Activated naive CD4-positive, alpha-beta T cell (primary cell): ENCODE results near the gene FOXE1.

Source experiments
- DNase-seq, 4 experiments: peaks; one replicate each; lab custom pipeline; 2025; lab: John Stamatoyannopoulos, UW

FOXE1 gene

GRCh38 chr9:97848480-97849237, 4.4 kb upstream of the FOXE1 start:
- no peak for DNase-seq

GRCh38 chr9:97849980-97850379, 3.0 kb upstream of the FOXE1 start:
- no peak for DNase-seq

GRCh38 chr9:97850746-97851445, 2.1 kb upstream of the FOXE1 start:
- no peak for DNase-seq

- DNase-seq = no peak
These were observed 1.6 kb upstream of the FOXE1 start for GRCh38 chr9:97851446-97851883.

GRCh38 chr9:97852001-97852398, 1.0 kb upstream of the FOXE1 start:
- DNase-seq = no peak

GRCh38 chr9:97852399-97853055, 499 bp upstream of the FOXE1 start:
- no peak for DNase-seq

- DNase-seq = peak in 2 of 4 experiments; percentile 25 to 36
These were observed 1.0 kb downstream of the FOXE1 start for GRCh38 chr9:97853844-97854695.

- DNase-seq = no peak
These were observed 1.9 kb downstream of the FOXE1 start for GRCh38 chr9:97854696-97855485.

GRCh38 chr9:97855486-97855875, 2.5 kb downstream of the FOXE1 start:
- no peak for DNase-seq

- no peak for DNase-seq
These were observed 2.9 kb downstream of the FOXE1 start for GRCh38 chr9:97855899-97856298.

- no peak for DNase-seq
These were observed 4.0 kb downstream of the FOXE1 start for GRCh38 chr9:97856857-97857605.

GRCh38 chr9:97857606-97858392, 4.8 kb downstream of the FOXE1 start:
- no peak for DNase-seq

GRCh38 chr9:97858393-97858713, 5.3 kb downstream of the FOXE1 start:
- DNase-seq = no peak

- DNase-seq = no peak
These were observed 5.8 kb downstream of the FOXE1 start for GRCh38 chr9:97858826-97859225.

- DNase-seq = no peak
These were observed 6.3 kb downstream of the FOXE1 start for GRCh38 chr9:97859346-97859745.

GRCh38 chr9:97860451-97861147, 7.6 kb downstream of the FOXE1 start:
- no peak for DNase-seq

- no peak for DNase-seq
These were observed 8.1 kb downstream of the FOXE1 start for GRCh38 chr9:97861148-97861475.

GRCh38 chr9:97863314-97863713, 10.3 kb downstream of the FOXE1 start:
- DNase-seq = no peak

- no peak for DNase-seq
These were observed 11.4 kb downstream of the FOXE1 start for GRCh38 chr9:97864396-97864795.
